ENCODE results near the gene CACNA1C. TPM values are rescaled to one million over a fixed set of nuclear protein-coding genes. Genes with fewer than 3 reads are reported as not detected.

The CACNA1C gene
- total RNA-seq, 4 donors from 2014 or later, result 9.7 to 42.1 (median 18.1) TPM

- no peak overlapping the region for H3K4me3 ChIP-seq
- no peak overlapping the region for H3K27ac ChIP-seq
- no peaks in the 10 kb centered on the region for H3K36me3 ChIP-seq
- H3K4me1 ChIP-seq, result no peaks in the 10 kb centered on the region
- H3K27me3 ChIP-seq, result no peaks in the 10 kb centered on the region
- H3K9me3 ChIP-seq, result no peaks in the 10 kb centered on the region
- TF ChIP-seq POLR2A (IDR thresholded peaks at IDR 0.05), result no peak
- TF ChIP-seq, protein P1, sequence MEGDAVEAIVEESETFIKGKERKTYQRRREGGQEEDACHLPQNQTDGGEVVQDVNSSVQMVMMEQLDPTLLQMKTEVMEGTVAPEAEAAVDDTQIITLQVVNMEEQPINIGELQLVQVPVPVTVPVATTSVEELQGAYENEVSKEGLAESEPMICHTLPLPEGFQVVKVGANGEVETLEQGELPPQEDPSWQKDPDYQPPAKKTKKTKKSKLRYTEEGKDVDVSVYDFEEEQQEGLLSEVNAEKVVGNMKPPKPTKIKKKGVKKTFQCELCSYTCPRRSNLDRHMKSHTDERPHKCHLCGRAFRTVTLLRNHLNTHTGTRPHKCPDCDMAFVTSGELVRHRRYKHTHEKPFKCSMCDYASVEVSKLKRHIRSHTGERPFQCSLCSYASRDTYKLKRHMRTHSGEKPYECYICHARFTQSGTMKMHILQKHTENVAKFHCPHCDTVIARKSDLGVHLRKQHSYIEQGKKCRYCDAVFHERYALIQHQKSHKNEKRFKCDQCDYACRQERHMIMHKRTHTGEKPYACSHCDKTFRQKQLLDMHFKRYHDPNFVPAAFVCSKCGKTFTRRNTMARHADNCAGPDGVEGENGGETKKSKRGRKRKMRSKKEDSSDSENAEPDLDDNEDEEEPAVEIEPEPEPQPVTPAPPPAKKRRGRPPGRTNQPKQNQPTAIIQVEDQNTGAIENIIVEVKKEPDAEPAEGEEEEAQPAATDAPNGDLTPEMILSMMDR (IDR thresholded peaks at IDR 0.05), result no peak
- DNase-seq, result peak in 1 of 3 donors; percentile 5
These were observed 609.7 kb downstream of the CACNA1C start for GRCh38 chr12:2662524-2662923.

- no peak overlapping the region for H3K4me3 ChIP-seq
- no peak overlapping the region for H3K27ac ChIP-seq
- no peak for TF ChIP-seq POLR2A (IDR thresholded peaks at IDR 0.05)
- H3K36me3 ChIP-seq, result no peaks in the 10 kb centered on the region
- H3K9me3 ChIP-seq, result no peaks in the 10 kb centered on the region
- H3K27me3 ChIP-seq, result no peaks in the 10 kb centered on the region
- DNase-seq, result peak in 2 of 3 donors; percentile 13 to 25
- no peaks in the 10 kb centered on the region for H3K4me1 ChIP-seq
These were observed 612.2 kb downstream of the CACNA1C start for GRCh38 chr12:2664721-2665577.

DNA sequence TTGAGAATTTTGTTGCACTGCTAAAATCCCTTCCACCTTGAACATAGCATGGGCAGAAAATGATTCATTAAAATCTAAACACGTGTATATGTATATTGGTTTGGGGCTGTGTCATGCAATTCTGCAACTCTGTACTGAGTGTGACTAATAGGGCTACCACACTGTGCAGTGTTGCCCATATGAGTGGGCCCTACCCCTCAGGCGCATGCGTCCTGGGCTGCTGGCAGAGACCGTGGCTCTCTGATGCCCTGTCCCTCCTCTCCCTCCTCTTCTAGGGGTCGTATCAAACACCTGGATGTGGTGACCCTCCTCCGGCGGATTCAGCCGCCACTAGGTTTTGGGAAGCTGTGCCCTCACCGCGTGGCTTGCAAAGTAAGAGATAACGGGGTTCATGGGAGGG lies 613.6 kb downstream of the CACNA1C start:
- peak in 1 of 3 donors; percentile 8 for DNase-seq

DNA sequence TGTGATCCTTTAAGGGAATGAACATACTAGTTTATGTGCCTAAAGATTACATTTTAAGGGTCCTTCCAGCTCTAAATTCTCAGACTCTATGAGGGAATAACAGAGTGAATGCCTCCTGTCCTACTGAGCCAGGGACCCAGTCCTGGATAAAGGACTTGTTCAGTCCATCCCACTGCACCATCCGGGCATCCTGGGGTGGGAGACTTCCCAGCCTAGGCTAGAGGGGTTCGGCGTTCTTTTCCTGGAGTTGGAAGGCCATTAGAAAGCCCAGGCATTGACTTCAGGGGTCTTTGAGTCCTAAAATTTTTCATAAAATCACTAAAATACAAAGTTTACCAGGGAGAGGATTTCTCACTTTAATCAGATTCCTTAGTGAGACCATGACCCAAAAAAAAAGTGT lies 614.1 kb downstream of the CACNA1C start:
- TF ChIP-seq POLR2A (IDR thresholded peaks at IDR 0.05), result no peak
- TF ChIP-seq, protein P1 (IDR thresholded peaks at IDR 0.05), result no peak
- peak in 1 of 3 donors; percentile 3 for DNase-seq
- Histone ChIP-seq H3K36me3 (no peaks in the 10 kb centered on the region), H3K9me3 (no peaks in the 10 kb centered on the region), H3K4me3 (no peak overlapping the region), H3K4me1 (no peaks in the 10 kb centered on the region), H3K27ac (no peak overlapping the region), H3K27me3 (no peaks in the 10 kb centered on the region)

More for the DNA sequence above, 613.6 kb downstream of the CACNA1C start:
- no peaks in the 10 kb centered on the region for H3K9me3 ChIP-seq
- H3K36me3 ChIP-seq, result no peaks in the 10 kb centered on the region
- no peak overlapping the region for H3K27ac ChIP-seq
- no peaks in the 10 kb centered on the region for H3K27me3 ChIP-seq
- no peaks in the 10 kb centered on the region for H3K4me1 ChIP-seq
- H3K4me3 ChIP-seq, result no peak overlapping the region
- TF ChIP-seq POLR2A (IDR thresholded peaks at IDR 0.05), result no peak
- TF ChIP-seq, protein P1 (IDR thresholded peaks at IDR 0.05), result no peak

- no peak overlapping the region for H3K27ac ChIP-seq
- H3K36me3 ChIP-seq, result no peaks in the 10 kb centered on the region
- no peak overlapping the region for H3K4me3 ChIP-seq
- H3K9me3 ChIP-seq, result no peaks in the 10 kb centered on the region
- TF ChIP-seq, protein P1 (IDR thresholded peaks at IDR 0.05), result no peak
- no peak for TF ChIP-seq POLR2A (IDR thresholded peaks at IDR 0.05)
- no peaks in the 10 kb centered on the region for H3K4me1 ChIP-seq
- no peaks in the 10 kb centered on the region for H3K27me3 ChIP-seq
- DNase-seq, result peak in 1 of 3 donors; percentile 37
These were observed 615.1 kb downstream of the CACNA1C start for GRCh38 chr12:2667716-2668440.

DNA sequence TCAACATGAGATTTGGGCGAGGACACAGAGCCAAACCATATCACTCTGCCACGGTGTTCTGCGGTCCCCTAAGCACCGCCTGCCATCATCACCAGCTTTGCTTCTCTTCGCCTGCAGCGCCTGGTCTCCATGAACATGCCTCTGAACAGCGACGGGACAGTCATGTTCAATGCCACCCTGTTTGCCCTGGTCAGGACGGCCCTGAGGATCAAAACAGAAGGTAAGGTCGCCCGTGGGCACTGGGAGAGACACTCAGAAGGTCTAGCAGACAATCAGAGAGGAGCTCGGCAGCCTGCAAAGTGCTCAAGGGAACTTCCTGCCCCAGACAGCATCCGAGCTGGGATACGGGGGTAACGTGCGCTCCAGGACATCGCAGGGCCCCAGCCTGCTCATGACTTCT lies 616.0 kb downstream of the CACNA1C start:
- Histone ChIP-seq H3K36me3 (no peaks in the 10 kb centered on the region), H3K4me3 (no peak overlapping the region), H3K27me3 (no peaks in the 10 kb centered on the region), H3K4me1 (no peaks in the 10 kb centered on the region), H3K27ac (no peak overlapping the region), H3K9me3 (no peaks in the 10 kb centered on the region)
- TF ChIP-seq POLR2A (IDR thresholded peaks at IDR 0.05), result no peak
- peak in 1 of 3 donors; percentile 21 for DNase-seq
